Upper lobe of left lung (tissue), 6 donors: ENCODE results near the gene ZNF205. TPM values are rescaled to one million over a fixed set of nuclear protein-coding genes. Genes with fewer than 3 reads are reported as not detected.

Experiments used
- ATAC-seq, 2 donors: fragments of 200-7000 bp; cut with Tn5 transposase; one replicate each; pipeline ENCODE4 v1.9.1; 2022; ENCODE audit warnings: mild to moderate bottlenecking in 2 of 2, moderate library complexity in 2 of 2; ENCODE audit not compliant: low FRiP score in 2 of 2
- DNase-seq, 2 donors: peaks; one replicate each; pipeline ENCODE4 v3.0.0-alpha.2; 2019 to 2020
- H3K27ac ChIP-seq, 4 donors: fragments of 200-600 bp; sonication (generic); one replicate each; pipeline ENCODE4 v1.5.1; 2016 to 2019
- H3K27me3 ChIP-seq, 4 donors: fragments of 200-600 bp; sonication (generic); one replicate each; pipeline ENCODE4 v1.5.1; 2017 to 2019
- H3K36me3 ChIP-seq, 4 donors: fragments of 200-600 bp; sonication (generic); one replicate each; pipeline ENCODE4 v1.5.1; 2016 to 2019
- H3K4me1 ChIP-seq, 4 donors: fragments of 200-600 bp; sonication (generic); one replicate each; pipeline ENCODE4 v1.5.1; 2018 to 2019
- H3K4me3 ChIP-seq, 4 donors: fragments of 200-600 bp; sonication (generic); one replicate each; pipeline ENCODE4 v1.5.1; 2017 to 2019; ENCODE audit warnings: mild to moderate bottlenecking in 2 of 4, moderate library complexity in 1 of 4
- H3K9me3 ChIP-seq, 4 donors: fragments of 200-600 bp; sonication (generic); one replicate each; pipeline ENCODE4 v1.5.1; 2018 to 2019
- EP300 ChIP-seq, 4 donors: sonication (generic); formaldehyde crosslinking; IDR thresholded peaks; one replicate each; pipeline ENCODE4 v1.5.1; 2017; ENCODE audit warnings: antibody characterized with exemption in 4 of 4, control low read depth in 2 of 4
- POLR2A ChIP-seq, 4 donors: fragments of 450-650 bp; IDR thresholded peaks; one replicate each; pipeline ENCODE4 v1.5.1; 2016 to 2017; ENCODE audit warnings: antibody characterized with exemption in 4 of 4, mild to moderate bottlenecking in 2 of 4
- POLR2AphosphoS5 ChIP-seq, 2 donors: sonication (generic); formaldehyde crosslinking; IDR thresholded peaks; one replicate each; pipeline ENCODE4 v1.5.1; 2017; ENCODE audit warnings: antibody characterized with exemption in 2 of 2
- WGBS, 2 donors: methylation state at CpG; one replicate each; pipeline ENCODE4 v1.1.5; 2017 to 2018; 5-methylcytosine and 5-hydroxymethylcytosine counted together
- total RNA-seq, 6 donors: library from RNA; depleted of rRNA in 4 of 6; stranded (reverse); fragments of >200 nt in 4 of 6; gene quantifications; one replicate each; pipeline versions ENCODE4 v1.1.0 to v1.2.1, GENCODE V29; 2016 to 2021
- TF ChIP-seq, protein P1 (sequence below), 6 experiments: fragments of 450-650 bp in 4 of 6; fragments of 200-600 bp in 2 of 6; sonication (generic) in 2 of 6; IDR thresholded peaks; one replicate each; pipeline ENCODE4 v1.5.1; 2016 to 2019; ENCODE audit warnings: antibody characterized with exemption in 6 of 6
- donor health status: DM: no; HTN: no; CAD: no; lungs with moderate emphysema.
- donor health status: DM: no; HTN: yes; CAD: no; lungs with severe emphysema.

Gene ZNF205
- total RNA-seq, 6 donors from 2014 or later = 13.8 to 25.2 (median 16.8) TPM

DNA sequence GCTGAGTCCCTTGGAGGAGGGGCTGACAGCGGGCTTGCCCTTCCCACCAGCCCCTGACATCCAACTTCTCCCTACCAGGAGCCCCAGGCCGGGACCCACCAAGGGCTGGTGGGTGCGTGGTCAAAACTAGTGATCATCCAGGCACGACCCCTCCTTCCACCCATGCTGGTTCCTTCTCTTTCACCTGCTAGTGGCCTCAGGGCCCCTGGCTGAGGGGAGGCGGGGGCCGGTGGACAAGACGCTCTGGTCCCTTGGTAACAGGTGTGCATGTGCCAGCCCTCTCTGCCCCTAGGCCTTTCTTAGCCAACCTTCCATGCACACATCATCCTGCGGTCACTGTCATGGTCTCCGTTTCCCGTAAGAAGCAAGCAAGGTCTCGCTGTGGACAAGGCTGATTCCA lies 30.8 kb downstream of the ZNF205 start:
- whole genome bisulfite sequencing, 2 donors = 94 to 95% methylated on average over 11 of the region's 11 CpGs
- no peak overlapping the region for H3K4me3 ChIP-seq
- ATAC-seq (no peak), DNase-seq (no peak)
- H3K27ac ChIP-seq = no peak overlapping the region
- H3K27me3 ChIP-seq = no peaks in the 10 kb centered on the region
- peaks cover 0 to 47% (median 29%) of the 10 kb centered on the region in 4 donors for H3K36me3 ChIP-seq
- H3K9me3 ChIP-seq = no peaks in the 10 kb centered on the region
- TF ChIP-seq POLR2A (IDR thresholded peaks at IDR 0.05) (no peak), POLR2AphosphoS5 (IDR thresholded peaks at IDR 0.05) (no peak), EP300 (IDR thresholded peaks at IDR 0.05) (no peak)
- TF ChIP-seq, protein P1, sequence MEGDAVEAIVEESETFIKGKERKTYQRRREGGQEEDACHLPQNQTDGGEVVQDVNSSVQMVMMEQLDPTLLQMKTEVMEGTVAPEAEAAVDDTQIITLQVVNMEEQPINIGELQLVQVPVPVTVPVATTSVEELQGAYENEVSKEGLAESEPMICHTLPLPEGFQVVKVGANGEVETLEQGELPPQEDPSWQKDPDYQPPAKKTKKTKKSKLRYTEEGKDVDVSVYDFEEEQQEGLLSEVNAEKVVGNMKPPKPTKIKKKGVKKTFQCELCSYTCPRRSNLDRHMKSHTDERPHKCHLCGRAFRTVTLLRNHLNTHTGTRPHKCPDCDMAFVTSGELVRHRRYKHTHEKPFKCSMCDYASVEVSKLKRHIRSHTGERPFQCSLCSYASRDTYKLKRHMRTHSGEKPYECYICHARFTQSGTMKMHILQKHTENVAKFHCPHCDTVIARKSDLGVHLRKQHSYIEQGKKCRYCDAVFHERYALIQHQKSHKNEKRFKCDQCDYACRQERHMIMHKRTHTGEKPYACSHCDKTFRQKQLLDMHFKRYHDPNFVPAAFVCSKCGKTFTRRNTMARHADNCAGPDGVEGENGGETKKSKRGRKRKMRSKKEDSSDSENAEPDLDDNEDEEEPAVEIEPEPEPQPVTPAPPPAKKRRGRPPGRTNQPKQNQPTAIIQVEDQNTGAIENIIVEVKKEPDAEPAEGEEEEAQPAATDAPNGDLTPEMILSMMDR (IDR thresholded peaks at IDR 0.05) = no peak
- no peaks in the 10 kb centered on the region for H3K4me1 ChIP-seq

- peaks cover 0 to 42% (median 29%) of the 10 kb centered on the region in 4 donors for H3K36me3 ChIP-seq
- ATAC-seq (no peak), DNase-seq (peak in 1 of 2 donors; percentile 74)
- WGBS, 2 donors = 86 to 87% methylated on average over 8 to 22 of the region's 23 CpGs
- H3K4me3 ChIP-seq = no peak overlapping the region
- H3K4me1 ChIP-seq = no peaks in the 10 kb centered on the region
- H3K27me3 ChIP-seq = no peaks in the 10 kb centered on the region
- no peaks in the 10 kb centered on the region for H3K9me3 ChIP-seq
- H3K27ac ChIP-seq = no peak overlapping the region
- TF ChIP-seq, protein P1 (IDR thresholded peaks at IDR 0.05) = no peak
- TF ChIP-seq EP300 (IDR thresholded peaks at IDR 0.05) = no peak
- no peak for TF ChIP-seq POLR2A (IDR thresholded peaks at IDR 0.05)
- no peak for TF ChIP-seq POLR2AphosphoS5 (IDR thresholded peaks at IDR 0.05)
Observed at GRCh38 chr16:3143598-3144320, 31.4 kb downstream of the ZNF205 start.

- H3K4me1 ChIP-seq = peaks cover 0 to 3% (median 2%) of the 10 kb centered on the region in 4 donors
- H3K4me3 ChIP-seq = no peak overlapping the region
- H3K9me3 ChIP-seq = no peaks in the 10 kb centered on the region
- peaks cover 0 to 35% (median 26%) of the 10 kb centered on the region in 4 donors for H3K36me3 ChIP-seq
- no peak for ATAC-seq
- no peak overlapping the region for H3K27ac ChIP-seq
- WGBS, 2 donors = 93 to 94% methylated on average over 5 to 14 of the region's 18 CpGs
- DNase-seq = peak in 1 of 2 donors; percentile 71
- H3K27me3 ChIP-seq = no peaks in the 10 kb centered on the region
- TF ChIP-seq POLR2AphosphoS5 (IDR thresholded peaks at IDR 0.05) = no peak
- no peak for TF ChIP-seq EP300 (IDR thresholded peaks at IDR 0.05)
- TF ChIP-seq POLR2A (IDR thresholded peaks at IDR 0.05) = no peak
- TF ChIP-seq, protein P1 (IDR thresholded peaks at IDR 0.05) = no peak
Observed at GRCh38 chr16:3144321-3144983, 32.1 kb downstream of the ZNF205 start.

GRCh38 chr16:3145151-3145550 lies 32.8 kb downstream of the ZNF205 start:
- Histone ChIP-seq H3K36me3 (peaks cover 0 to 29% (median 25%) of the 10 kb centered on the region in 4 donors), H3K4me1 (peaks cover 0 to 9% (median 7%) of the 10 kb centered on the region in 4 donors), H3K9me3 (no peaks in the 10 kb centered on the region), H3K4me3 (no peak overlapping the region), H3K27me3 (no peaks in the 10 kb centered on the region), H3K27ac (no peak overlapping the region)
- DNase-seq (peak in 1 of 2 donors; percentile 41), ATAC-seq (no peak)
- TF ChIP-seq POLR2A (IDR thresholded peaks at IDR 0.05) (no peak), POLR2AphosphoS5 (IDR thresholded peaks at IDR 0.05) (no peak), EP300 (IDR thresholded peaks at IDR 0.05) (no peak)
- TF ChIP-seq, protein P1 (IDR thresholded peaks at IDR 0.05) = no peak
- 100% methylated on average over 2 to 4 of the region's 10 CpGs for WGBS, 2 donors
